Urothelium cell line (cell line): Measurements from ENCODE around the gene MAZ.
A peak's percentile ranks its signal among the peaks of the same experiment; 100 is the strongest.
"Not testable (repeated sequence)": the region's sequence is repeated elsewhere in the genome, so short reads cannot be mapped to it uniquely, and the experiment has no call there.

ENCODE experiments used
- DNase-seq: peaks from one replicate; pipeline ENCODE4 v3.0.0; 2011; ENCODE audit warnings: low spot score, mixed read lengths
- FAIRE-seq: peaks from 2 replicates; lab custom pipeline; 2011; peaks lifted over from hg19 to GRCh38; lab: Jason Lieb, UNC

The MAZ gene

DNA sequence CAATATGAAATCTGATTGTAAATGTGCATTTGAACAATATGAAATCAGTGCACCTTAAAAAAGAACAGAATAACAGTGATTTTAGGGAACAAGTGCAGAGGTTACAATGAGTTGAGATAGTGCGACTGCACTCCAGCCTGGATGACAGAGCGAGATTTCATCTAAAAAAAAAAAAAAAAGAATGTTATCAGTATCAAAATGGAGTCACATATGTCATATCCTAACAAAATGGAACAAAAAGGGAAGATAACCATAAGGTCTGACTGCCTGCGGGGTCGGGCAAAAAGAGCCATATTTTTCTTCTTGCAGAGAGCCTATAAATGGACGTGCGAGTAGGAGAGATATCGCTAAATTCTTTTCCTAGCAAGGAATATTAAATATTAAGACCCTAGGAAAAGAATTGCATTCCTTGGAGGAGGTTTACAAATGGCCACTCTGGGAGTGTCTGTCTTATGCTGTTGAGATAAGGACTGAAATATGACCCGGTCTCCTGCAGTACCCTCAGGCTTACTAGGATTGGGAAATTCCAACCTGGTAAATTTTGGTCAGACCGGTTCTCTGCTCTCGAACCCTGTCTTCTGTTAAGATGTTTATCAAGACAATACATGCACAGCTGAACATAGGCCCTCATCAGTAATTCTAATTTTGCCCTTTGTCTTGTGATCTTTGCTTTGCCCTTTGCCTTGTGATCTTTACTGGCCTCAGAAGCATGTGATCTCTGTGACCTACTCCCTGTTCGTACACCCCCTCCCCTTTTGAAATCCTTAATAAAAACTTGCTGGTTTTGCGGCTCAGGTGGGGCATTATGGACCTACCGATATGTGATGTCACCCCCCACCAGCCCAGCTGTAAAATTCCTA lies 23.0 kb upstream of the MAZ start:
- not testable (repeated sequence) for FAIRE-seq, DNase-seq

DNA sequence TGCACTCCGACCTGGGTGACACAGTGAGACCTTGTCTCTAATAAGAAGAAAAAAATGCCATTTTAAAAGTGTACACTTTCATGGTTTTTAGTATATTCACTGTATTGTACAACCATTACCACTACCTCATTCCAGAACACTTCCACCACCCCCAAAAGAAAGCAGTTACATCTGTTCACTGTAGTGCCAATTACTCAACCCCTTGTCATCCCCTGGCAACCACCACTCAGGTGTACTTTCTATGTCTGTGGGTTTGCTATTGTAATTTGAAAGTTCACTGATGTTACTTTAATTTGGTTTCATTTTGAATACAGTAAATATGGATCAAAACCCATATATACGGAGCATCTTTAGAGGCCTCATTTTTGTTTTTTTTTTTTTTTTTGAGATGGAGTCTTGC lies 22.2 kb upstream of the MAZ start:
- DNase-seq = no peak
- no peak for FAIRE-seq

DNA sequence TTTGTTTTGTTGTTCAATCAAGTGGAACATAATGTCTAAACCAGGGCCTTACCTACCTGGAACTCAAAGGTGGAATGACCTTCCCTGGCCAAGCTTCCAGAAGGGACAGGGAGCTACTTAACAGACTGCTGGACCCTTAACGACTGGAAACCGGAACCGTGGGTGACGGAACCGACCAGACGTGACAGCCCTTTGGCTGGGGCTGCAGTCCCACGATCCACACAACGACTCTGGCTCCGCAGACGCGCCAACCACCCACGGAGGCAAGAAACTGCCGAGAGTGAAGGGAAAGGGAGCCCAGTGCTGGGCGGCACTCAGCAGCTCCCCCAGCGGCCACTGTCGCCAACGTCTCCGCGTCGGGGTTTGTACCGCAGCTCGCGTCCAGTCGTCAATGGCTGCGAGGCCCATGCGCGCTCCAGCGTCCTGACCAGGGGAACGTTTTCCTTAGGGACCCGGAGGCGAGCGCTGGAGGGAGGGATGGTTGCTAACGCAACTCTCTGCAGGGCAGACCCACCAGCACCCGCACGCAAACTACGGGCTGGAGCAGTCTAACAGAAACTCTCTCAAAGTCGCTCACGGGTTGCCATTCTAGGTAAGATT lies 21.3 kb upstream of the MAZ start:
- DNase-seq (no peak), FAIRE-seq (no peak)

DNA sequence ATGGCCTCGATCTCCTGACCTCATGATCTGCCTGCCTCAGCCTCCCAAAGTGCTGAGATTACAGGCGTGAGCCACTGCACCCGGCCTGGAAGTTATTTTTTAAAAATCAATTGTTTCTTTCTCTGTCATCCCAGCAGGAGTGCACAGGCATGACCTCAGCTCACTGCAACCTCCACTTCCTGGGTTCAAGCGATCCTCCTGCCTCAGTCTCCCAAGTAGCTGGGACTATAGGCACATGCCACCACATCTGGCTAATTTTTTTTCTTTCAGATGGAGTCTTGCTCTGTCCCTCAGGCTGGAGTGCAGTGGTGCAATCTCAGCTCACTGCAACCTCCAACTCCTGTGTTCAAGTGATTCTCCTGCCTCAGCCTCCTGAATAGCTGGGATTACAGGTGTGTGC lies 19.2 kb upstream of the MAZ start:
- not testable (repeated sequence) for FAIRE-seq, DNase-seq

DNA sequence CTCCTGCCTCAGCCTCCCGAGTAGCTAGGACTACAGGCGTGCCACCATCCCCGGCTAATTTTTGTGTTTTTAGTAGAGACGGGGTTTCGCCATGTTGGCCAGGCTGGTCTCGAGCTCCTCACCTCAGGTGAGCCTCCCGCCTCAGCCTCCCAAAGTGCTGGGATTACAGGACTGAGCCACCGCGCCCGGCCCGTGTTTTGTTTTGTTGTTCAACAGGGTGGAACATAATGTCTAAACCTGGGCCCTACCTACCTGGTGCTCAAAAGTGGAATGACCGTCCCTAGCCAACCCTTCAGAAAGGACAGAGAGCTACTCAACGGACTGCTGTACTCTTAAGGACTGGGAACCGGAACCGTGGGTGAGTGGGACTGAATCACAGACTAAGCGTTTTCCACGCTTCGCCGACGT lies 16.6 kb upstream of the MAZ start:
- no peak for DNase-seq
- FAIRE-seq = no peak

DNA sequence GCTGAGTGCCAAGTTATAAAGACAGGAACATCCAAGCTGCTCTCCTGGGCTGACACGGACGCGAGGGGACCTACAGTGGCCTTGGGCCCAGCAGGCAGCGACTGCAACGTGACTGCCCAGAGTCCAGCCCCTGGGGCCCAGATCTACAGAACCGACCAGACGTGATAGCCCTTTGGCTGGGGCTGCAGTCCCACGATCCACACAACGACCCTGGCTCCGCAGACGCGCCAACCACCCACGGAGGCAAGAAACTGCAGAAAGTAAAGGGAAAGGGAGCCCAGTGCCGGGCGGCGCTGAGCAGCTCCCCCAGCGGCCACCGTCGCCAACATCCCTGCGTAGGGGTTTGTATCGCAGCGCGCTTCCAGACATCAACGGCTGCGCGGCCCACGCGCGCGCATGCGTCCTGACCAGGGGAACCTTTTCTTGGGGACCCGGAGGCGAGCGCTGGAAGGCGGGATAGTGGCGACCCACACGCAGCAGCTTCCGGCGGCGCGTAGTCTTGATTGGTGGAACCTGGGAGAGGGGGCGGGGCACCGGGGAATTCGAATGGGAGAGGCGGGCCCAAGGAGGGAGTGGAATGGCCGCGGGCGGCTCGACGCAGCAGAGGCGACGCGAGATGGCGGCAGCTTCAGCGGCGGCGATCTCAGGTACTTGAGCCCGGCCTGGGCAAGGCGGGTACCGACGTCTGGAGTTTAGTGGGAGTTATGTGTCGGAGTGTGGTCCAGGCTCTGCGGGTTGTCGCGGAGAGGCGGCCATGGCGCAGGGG lies 16.0 kb upstream of the MAZ start, which contains the start of gene KIF22:
TSS of gene KIF22 (plus strand) at position 569 of the 766 bp plus-strand sequence. CDS start at position 578, 9 bp downstream.
- no peak for FAIRE-seq
- peak; percentile 96 for DNase-seq

DNA sequence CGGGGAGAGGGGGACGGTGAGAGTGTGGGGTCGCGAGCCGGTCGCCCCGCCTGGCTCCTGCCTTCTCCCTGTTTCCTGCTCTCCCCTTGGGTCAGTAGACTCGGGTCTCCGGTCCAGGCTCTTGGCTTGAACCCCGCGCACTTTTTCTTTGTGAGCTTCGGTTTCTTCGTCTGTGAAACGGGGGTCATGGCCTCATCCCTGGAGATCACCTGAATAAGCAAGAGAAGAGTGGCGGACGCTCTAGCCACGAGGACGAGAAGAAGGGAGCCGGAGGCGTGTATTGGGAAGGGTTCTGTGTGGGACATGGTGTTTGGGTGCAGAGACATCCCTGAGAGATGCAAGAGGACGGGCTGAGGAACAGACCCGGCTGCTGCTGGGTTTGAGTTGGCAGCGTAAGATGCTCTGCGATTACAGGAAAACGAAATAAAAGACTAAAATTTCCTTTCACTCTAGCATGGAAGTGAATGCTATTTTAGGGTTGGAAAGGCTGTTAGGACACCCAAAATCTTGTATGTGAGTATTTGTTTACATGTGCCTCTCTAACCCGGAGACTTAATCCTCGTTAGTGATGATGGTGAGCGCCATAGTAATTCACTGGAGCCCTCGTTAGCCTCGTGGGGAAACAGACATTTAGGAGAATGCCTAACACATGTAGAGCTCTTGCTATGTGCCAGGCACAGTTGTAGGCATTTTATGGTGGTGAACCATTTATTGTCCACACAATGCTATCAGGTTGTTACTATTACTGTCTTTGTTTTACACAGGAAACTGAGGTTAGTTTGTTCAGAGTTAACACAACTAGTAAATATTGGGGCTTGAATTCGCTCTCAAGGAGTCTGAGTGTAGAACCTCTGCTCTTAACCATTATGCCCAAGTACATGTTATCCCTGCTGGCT lies 15.1 kb upstream of the MAZ start:
- FAIRE-seq (no peak), DNase-seq (no peak)

DNA sequence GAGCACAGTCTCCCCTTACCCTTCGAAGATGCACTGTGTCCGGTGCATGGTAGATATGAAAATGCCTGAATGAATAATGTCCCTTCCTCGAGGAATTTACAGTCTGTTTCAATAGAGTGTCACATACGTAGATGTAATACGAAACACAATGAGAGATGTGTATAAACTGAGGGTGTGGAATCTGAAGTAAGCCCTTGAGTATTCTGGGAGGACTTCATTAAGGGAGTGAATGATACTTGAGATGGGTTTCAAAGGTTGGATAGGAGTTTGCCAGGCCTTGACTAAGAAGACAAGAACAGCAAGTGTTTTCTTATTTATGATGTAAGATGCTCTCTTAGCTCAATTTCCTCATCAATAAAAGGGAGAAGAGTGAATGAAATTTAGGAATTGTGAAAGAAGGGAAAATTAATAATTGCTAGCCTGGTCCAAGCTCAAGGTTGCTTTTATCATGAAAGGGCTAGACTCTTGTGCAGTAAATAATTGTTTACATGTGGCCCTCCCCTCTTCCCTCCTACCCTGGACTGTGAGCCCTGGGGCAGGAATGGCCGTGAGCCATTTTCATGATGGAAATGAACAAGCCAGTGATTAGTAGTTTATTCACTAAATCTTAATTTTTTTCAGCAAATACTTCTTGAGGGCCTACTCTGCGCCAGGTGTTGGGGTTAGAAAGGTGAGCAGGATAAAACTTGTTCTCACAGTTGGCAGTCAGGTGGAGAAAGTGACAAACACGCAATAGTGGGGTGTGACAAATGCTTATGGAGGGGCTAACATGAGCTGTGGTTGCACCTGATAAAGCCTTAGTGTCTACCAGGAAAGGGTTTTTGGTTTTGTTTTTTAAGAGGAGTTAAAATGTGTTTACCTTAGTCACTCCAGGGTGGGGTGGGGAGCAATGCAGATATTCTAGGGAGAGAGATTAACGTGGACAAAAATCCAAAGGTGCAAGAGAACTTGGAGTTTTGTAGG lies 14.2 kb upstream of the MAZ start:
- no peak for FAIRE-seq
- no peak for DNase-seq

DNA sequence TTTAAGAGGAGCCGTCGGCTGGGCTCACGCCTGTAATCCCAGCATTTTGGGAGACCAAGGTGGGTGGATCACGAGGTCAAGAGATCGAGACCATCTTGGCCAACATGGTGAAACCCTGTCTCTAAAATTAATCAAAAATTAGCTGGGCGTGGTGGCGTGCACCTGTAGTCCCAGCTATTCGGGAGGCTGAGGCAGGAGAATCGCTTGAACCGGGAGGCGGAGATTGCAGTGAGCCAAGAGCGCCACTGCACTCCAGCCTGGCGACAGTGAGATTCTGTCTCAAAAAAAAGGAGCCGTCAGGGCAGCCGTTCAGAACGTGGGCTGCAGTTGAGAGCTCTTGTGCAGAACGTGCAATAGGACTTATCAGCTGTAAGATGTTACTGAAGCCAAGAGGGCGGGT lies 13.2 kb upstream of the MAZ start:
- DNase-seq, FAIRE-seq: not testable (repeated sequence)

DNA sequence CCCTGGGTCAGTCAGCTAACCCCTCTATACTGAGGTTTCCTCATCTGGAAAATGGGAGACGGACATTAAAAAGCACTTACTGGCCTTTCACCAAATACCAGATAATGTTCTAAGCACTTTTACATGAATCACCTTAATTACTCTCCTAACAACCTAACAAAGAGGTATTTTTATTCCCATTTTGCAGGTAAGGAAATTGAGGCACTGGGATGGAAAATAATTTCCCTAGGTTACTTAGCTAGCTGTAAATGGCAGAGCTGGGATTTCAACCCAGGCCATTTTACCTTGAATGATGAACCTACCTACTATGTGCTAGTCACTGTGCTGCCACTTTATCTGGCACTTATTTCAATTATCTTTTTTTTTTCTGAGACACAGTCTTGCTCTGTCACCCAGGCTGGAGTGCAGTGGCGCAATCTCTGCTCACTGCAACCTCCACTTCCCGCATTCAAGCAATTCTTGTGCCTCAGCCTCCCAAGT lies 12.1 kb upstream of the MAZ start:
- no peak for FAIRE-seq
- no peak for DNase-seq

DNA sequence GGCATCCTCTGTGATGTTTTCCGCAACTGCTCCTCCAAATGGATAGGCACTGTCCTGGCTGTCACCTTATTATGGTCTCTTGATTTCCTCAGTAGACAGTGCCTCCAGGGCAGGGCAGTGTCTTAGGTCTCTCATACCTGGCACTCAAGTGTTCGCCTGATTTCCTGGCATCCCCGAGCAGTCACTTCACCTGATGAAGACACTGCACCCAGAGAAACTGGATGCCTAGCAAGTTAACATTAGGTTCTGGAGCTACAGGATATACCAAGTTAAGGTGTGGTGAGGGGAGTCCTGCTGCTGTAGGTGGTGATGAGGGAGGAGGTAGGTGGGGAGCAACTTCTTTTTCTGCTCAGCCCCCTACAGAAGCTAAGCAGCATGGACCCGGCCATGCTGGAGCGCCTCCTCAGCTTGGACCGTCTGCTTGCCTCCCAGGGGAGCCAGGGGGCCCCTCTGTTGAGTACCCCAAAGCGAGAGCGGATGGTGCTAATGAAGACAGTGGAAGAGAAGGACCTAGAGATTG lies 3.9 kb upstream of the MAZ start:
- FAIRE-seq (no peak), DNase-seq (no peak)

DNA sequence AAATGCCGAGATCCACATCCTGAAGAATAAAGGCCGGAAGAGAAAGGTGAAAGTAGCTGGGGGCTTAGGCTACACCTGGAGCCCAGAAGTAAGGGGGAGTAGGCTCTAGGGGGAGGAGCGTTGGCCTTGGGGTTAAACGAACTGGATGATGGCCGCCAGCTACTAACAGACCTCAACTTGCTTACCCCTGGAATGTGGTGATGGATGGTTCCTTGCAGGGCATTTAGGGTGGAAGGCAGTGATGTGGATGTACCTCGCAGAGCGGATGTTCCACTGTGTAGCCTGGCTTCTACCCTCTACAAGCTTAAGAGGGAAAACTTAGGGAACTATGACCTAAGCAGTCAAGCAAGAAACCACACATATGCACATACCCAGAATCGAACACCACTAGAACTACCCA lies 2.3 kb upstream of the MAZ start:
- FAIRE-seq = no peak
- DNase-seq = no peak

DNA sequence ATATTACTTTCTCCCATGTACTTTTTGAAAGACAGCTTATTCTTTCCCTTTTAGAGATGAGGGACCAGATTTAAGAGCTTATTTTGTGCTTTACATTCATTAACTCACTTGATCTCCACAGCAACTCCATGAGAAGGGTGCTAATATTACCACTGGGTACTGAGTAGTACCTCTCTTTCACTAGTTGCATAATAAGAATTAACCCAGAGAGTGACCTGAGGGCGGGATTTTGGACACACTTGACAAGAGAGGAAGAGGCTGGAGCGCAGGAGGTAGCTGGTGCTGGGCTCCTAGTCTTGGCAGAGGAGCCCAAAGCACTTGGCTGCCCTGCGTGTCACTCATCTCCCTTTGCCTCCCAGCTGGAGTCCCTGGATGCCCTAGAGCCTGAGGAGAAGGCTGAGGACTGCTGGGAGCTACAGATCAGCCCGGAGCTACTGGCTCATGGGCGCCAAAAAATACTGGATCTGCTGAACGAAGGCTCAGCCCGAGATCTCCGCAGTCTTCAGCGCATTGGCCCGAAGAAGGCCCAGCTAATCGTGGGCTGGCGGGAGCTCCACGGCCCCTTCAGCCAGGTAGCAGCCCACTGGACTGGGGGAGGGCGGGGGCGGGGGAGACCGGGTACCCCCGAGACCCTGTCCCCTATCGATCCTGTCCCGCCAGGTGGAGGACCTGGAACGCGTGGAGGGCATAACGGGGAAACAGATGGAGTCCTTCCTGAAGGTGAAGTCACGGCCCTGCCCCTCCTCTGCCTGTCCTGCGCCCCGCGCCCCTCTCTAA lies 1.7 kb upstream of the MAZ start:
- FAIRE-seq = no peak
- no peak for DNase-seq

DNA sequence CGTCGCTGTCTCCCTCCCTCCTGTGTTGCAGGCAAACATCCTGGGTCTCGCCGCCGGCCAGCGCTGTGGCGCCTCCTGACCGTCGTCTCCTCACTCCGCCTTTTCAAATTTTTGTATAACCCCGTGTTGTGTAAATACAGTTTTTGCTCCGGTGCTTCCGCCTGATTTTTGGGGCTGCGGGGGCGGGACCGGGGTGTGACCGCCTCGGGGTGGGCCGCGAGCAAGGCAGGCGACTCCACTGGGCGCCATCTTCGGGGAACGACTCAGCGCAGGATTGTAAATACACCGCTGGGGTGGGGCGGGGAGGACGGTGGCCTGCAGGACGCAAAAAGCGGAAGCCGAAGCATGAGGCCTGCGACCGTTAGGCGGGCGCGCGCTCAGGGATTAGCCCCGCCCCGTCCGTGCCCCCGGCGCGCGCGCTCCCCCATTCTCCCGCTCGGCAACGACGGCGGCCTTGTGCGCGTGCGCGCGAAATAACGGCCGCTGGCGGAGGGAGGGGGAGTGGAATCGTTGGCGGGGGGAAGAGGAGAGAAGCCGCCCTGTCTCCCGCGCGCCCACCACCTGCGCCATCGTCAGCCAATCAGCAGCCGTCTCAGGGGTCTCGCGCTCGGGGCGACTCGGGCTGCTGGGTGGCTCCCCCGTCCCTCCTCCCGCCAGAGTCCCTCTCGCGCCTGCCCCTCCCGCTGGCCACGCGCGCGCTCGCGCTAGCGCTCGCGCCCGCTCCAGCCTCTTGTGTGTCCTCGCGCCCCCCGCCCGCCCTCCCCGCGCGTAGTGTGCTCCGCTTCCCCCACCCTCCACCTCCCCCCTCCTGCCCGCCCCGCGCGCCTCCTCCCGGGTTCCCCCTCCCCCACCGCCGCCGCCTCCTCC lies 864 bp upstream of the MAZ start:
- peak; percentile 90 for FAIRE-seq

DNA sequence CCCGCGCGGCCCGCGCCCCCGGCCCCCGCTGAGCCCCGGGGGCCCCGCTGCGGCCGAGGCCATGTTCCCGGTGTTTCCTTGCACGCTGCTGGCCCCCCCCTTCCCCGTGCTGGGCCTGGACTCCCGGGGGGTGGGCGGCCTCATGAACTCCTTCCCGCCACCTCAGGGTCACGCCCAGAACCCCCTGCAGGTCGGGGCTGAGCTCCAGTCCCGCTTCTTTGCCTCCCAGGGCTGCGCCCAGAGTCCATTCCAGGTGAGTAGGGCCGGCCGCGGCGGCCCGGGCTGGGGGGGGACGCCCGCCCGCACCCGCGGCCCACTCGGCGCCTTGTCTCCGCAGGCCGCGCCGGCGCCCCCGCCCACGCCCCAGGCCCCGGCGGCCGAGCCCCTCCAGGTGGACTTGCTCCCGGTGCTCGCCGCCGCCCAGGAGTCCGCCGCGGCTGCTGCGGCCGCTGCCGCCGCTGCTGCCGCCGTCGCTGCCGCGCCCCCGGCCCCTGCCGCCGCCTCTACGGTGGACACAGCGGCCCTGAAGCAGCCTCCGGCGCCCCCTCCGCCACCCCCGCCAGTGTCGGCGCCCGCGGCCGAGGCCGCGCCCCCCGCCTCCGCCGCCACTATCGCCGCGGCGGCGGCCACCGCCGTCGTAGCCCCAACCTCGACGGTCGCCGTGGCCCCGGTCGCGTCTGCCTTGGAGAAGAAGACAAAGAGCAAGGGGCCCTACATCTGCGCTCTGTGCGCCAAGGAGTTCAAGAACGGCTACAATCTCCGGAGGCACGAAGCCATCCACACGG lies 504 bp downstream of the MAZ start:
- no peak for DNase-seq
- no peak for FAIRE-seq

More for the DNA sequence above, 864 bp upstream of the MAZ start:
- peak; percentile 86 for DNase-seq

DNA sequence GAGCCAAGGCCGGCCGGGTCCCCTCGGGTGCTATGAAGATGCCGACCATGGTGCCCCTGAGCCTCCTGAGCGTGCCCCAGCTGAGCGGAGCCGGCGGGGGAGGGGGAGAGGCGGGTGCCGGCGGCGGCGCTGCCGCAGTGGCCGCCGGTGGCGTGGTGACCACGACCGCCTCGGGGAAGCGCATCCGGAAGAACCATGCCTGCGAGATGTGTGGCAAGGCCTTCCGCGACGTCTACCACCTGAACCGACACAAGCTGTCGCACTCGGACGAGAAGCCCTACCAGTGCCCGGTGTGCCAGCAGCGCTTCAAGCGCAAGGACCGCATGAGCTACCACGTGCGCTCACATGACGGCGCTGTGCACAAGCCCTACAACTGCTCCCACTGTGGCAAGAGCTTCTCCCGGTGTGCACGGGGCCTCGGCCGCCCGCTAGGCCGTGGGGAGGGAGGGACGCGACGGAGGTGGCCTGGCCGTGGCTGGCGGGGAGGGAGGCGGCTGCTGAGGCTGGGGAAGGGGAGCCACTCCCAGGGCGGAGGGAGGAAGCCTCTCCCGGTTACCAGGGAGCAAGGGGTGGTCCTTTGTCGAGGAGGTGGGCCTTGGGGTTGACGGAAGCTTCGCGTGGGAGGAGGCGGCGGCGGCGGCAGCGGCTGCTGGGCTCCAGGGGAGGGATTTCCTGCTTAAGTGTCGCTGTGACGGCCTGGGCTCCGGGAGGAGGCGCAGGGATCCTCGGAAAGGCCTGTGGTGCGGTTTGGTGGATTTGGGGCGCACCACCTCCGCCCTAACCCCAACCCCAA lies 1.3 kb downstream of the MAZ start:
- no peak for DNase-seq
- peak; percentile 73 for FAIRE-seq
